PC-9 (cell line): ENCODE results near the gene BCL2L1.

Source experiments
- CTCF ChIP-seq: fragments of 200-600 bp; sonication (generic); conservative IDR thresholded peaks from 2 replicates; pipeline ENCODE4 v1.6.1; 2017; ENCODE audit warnings: mixed run types, antibody characterized with exemption, mild to moderate bottlenecking, moderate library complexity
- EZH2 ChIP-seq: fragments of 200-600 bp; sonication (generic); IDR thresholded peaks from 2 replicates; pipeline ENCODE4 v1.8.0; 2017; ENCODE audit warnings: antibody characterized with exemption, low read depth

- no peak for TF ChIP-seq EZH2
- TF ChIP-seq CTCF, result no peak
Observed at GRCh38 chr20:31690124-31690666, 32.5 kb downstream of the BCL2L1 start.
